Kidney epithelial cell (primary cell): ENCODE data around the gene MORN1. TPM values are rescaled to one million over a fixed set of nuclear protein-coding genes. Genes with fewer than 3 reads are reported as not detected.

Experiments used
- DNase-seq: peaks from one replicate; pipeline ENCODE4 v3.0.0-alpha.2; 2010; ENCODE audit warnings: low read depth
- H3K27me3 ChIP-seq: 2 replicates; pipeline ENCODE4 v1.6.0; 2011; ENCODE audit warnings: low read length; ENCODE audit not compliant: control insufficient read depth, insufficient read depth
- H3K36me3 ChIP-seq: 2 replicates; pipeline ENCODE4 v1.5.1; 2011; ENCODE audit warnings: low read length; ENCODE audit not compliant: control insufficient read depth, insufficient read depth
- H3K4me3 ChIP-seq: 2 replicates; pipeline ENCODE4 v1.5.1; 2011; ENCODE audit warnings: low read depth, mild to moderate bottlenecking, control low read depth, low read length
- CTCF ChIP-seq: IDR thresholded peaks from 2 replicates; pipeline ENCODE4 v1.5.1; 2011; ENCODE audit warnings: mild to moderate bottlenecking, moderate library complexity, low read length, control low read depth, inconsistent platforms; ENCODE audit not compliant: insufficient read depth, poor library complexity, severe bottlenecking
- total RNA-seq: library from RNA; depleted of rRNA; stranded (reverse); fragments of >200 nt; gene quantifications from 2 replicates; pipeline ENCODE4 v1.2.3, GENCODE V29; 2015

Gene MORN1
- total RNA-seq, 1 donor from 2014 or later: 8.4 TPM

GRCh38 chr1:2436876-2437275 is 45.5 kb upstream of the MORN1 start:
- Histone ChIP-seq H3K4me3 (no peak overlapping the region), H3K36me3 (no peaks in the 10 kb centered on the region), H3K27me3 (peaks cover 41% of the 10 kb centered on the region)
- TF ChIP-seq CTCF: no peak
- no peak for DNase-seq

GRCh38 chr1:2435746-2436355 is 44.5 kb upstream of the MORN1 start:
- TF ChIP-seq CTCF: no peak
- DNase-seq: no peak
- Histone ChIP-seq H3K4me3 (no peak overlapping the region), H3K27me3 (peaks cover 42% of the 10 kb centered on the region), H3K36me3 (no peaks in the 10 kb centered on the region)

- Histone ChIP-seq H3K36me3 (no peaks in the 10 kb centered on the region), H3K27me3 (peaks cover 45% of the 10 kb centered on the region)
Observed at GRCh38 chr1:2435091-2435490, 43.7 kb upstream of the MORN1 start.

GRCh38 chr1:2433936-2434655 is 42.7 kb upstream of the MORN1 start:
- no peak for TF ChIP-seq CTCF
- Histone ChIP-seq H3K4me3 (no peak overlapping the region), H3K27me3 (peaks cover 45% of the 10 kb centered on the region), H3K36me3 (no peaks in the 10 kb centered on the region)
- DNase-seq: no peak

More at GRCh38 chr1:2435091-2435490, 43.7 kb upstream of the MORN1 start:
- no peak overlapping the region for H3K4me3 ChIP-seq
- DNase-seq: no peak
- TF ChIP-seq CTCF: no peak

GRCh38 chr1:2433196-2433595 is 41.8 kb upstream of the MORN1 start:
- peaks cover 45% of the 10 kb centered on the region for H3K27me3 ChIP-seq
- no peak overlapping the region for H3K4me3 ChIP-seq
- no peak for DNase-seq
- no peak for TF ChIP-seq CTCF
- H3K36me3 ChIP-seq: no peaks in the 10 kb centered on the region
